Lung (tissue), 13 donors: ENCODE results near the gene YTHDC2. TPM values are rescaled to one million over a fixed set of nuclear protein-coding genes. Genes with fewer than 3 reads are reported as not detected.

ENCODE experiments used
- ATAC-seq: fragments of 200-7000 bp; cut with Tn5 transposase; one replicate; pipeline ENCODE4 v1.9.1; 2020; ENCODE audit warnings: moderate number of reproducible peaks; ENCODE audit not compliant: insufficient read depth, low FRiP score
- DNase-seq, 3 donors: peaks; one replicate each; pipeline ENCODE4 v3.0.0-alpha.2; 2013 to 2017
- H3K27ac ChIP-seq, 2 donors: one replicate each; pipeline ENCODE4 v1.5.1; 2013; ENCODE audit warnings: mild to moderate bottlenecking in 2 of 2, moderate library complexity in 2 of 2, control low read depth in 1 of 2, inconsistent platforms in 1 of 2, low read depth in 1 of 2, low read length in 1 of 2
- H3K27me3 ChIP-seq, 3 donors: one replicate each; pipeline ENCODE4 v1.5.1; 2013; ENCODE audit warnings: low read length in 2 of 3; ENCODE audit not compliant: control insufficient read depth in 3 of 3, insufficient read depth in 3 of 3
- H3K36me3 ChIP-seq, 4 donors: one replicate each; pipeline ENCODE4 v1.5.1; 2013; ENCODE audit warnings: low read length in 4 of 4, mild to moderate bottlenecking in 1 of 4, moderate library complexity in 1 of 4; ENCODE audit not compliant: control insufficient read depth in 4 of 4, insufficient read depth in 4 of 4
- H3K4me1 ChIP-seq, 5 donors: one replicate each; pipeline ENCODE4 v1.5.1; 2013; ENCODE audit warnings: low read length in 5 of 5, mild to moderate bottlenecking in 2 of 5, moderate library complexity in 1 of 5; ENCODE audit not compliant: control insufficient read depth in 5 of 5, insufficient read depth in 5 of 5
- H3K4me3 ChIP-seq: one replicate; pipeline ENCODE4 v1.5.1; 2013; ENCODE audit warnings: mild to moderate bottlenecking, control low read depth, moderate library complexity
- H3K9ac ChIP-seq, 2 donors: one replicate each; pipeline ENCODE4 v1.5.1; 2013; ENCODE audit warnings: low read length in 2 of 2, control low read depth in 1 of 2; ENCODE audit not compliant: insufficient read depth in 1 of 2
- H3K9me3 ChIP-seq, 4 donors: one replicate each; pipeline ENCODE4 v1.5.1; 2013; ENCODE audit warnings: low read length in 3 of 4, mild to moderate bottlenecking in 1 of 4, moderate library complexity in 1 of 4; ENCODE audit not compliant: control insufficient read depth in 4 of 4, insufficient read depth in 3 of 4
- CTCF ChIP-seq: IDR thresholded peaks from 2 replicates; pipeline ENCODE4 v1.5.1; 2012; ENCODE audit warnings: mild to moderate bottlenecking; ENCODE audit errors: control extremely low read depth, extremely low read depth
- polyA plus RNA-seq, 2 donors: library from polyadenylated mRNA; stranded (reverse); fragments of 200-250 nt; gene quantifications; one replicate each; pipeline ENCODE4 v1.2.1, GENCODE V29; 2013
- small RNA-seq: library from RNA; depleted of rRNA; stranded (forward); fragments of <200 nt; gene quantifications from one replicate; pipeline ENCODE3, GENCODE V24; 2014; ENCODE audit warnings: low replicate concordance
- total RNA-seq, 2 donors: library from RNA; depleted of rRNA in 1 of 2; stranded (reverse); fragments of >200 nt in 1 of 2; gene quantifications; one replicate each; pipeline ENCODE4 v1.2.1, GENCODE V29; 2014 to 2021
- donor health status: control.
- donor health status: control.
- donor health status: Bipolar disorder and iron deficiency.
- donor health status: healthy.
- donor health status: DM: yes; HTN: yes; CAD: no.

The YTHDC2 gene
- total and polyA plus RNA-seq, 4 donors = 8.4 to 49.1 (median 15.4) TPM

GRCh38 chr5:113641715-113642114 lies 128.2 kb downstream of the YTHDC2 start:
- Histone ChIP-seq H3K9ac (no peak overlapping the region), H3K27me3 (no peaks in the 10 kb centered on the region), H3K4me3 (no peak overlapping the region), H3K9me3 (peaks cover 0 to 5% (median 3%) of the 10 kb centered on the region in 4 donors), H3K36me3 (no peaks in the 10 kb centered on the region), H3K27ac (no peak overlapping the region), H3K4me1 (no peaks in the 10 kb centered on the region)
- no peak for ATAC-seq
- no peak for DNase-seq
- TF ChIP-seq CTCF = no peak

Small RNAs within 50 kb of the gene (small RNA-seq; reads per million reads assigned to genes)
- gene RNU4ATAC13P = not detected

Other genes starting within 250 kb of the YTHDC2 start
- gene TSSK1B, start 78.7 kb upstream of the YTHDC2 start, total RNA-seq = under 1 TPM; 0.14 to 0.28 TPM
- gene TSSK1B, start 78.7 kb upstream of the YTHDC2 start, polyA plus RNA-seq = under 1 TPM in 1 of 2 donors, not detected in 1; 0.06 TPM
- 10 to 100 TPM; 18.5 to 38.6 TPM for gene MCC, start 25.2 kb upstream of the YTHDC2 start, total RNA-seq
- 1 to 10 TPM; 1.6 to 4.0 TPM for gene MCC, start 25.2 kb upstream of the YTHDC2 start, polyA plus RNA-seq